K562 (cell line): ENCODE results near the gene SLAMF6. TPM values are rescaled to one million over a fixed set of nuclear protein-coding genes. Genes with fewer than 3 reads are reported as not detected.

Source experiments
- ATAC-seq: fragments of 200-7000 bp; cut with Tn5 transposase; 3 replicates; pipeline ENCODE4 v1.9.1; 2020; ENCODE audit warnings: moderate library complexity
- BruUV-seq: library from RNA; stranded (reverse); fragments of 400-500 nt; replicated peaks from 2 replicates; lab custom pipeline; 2021; lab: Mats Ljungman, UMichigan
- CTCF ChIA-PET: fragments of 300-600 bp; formaldehyde crosslinking; extraction: SDS; loops from one replicate; lab custom pipeline; 2021; ENCODE audit warnings: low intra/inter-chr PET ratio; lab: Yijun Ruan, JAX
- POLR2A ChIA-PET: fragments of 300-600, 350-650 bp; sonication (Branson Sonifier 250); formaldehyde crosslinking; extraction: SDS; loops from one replicate; lab custom pipeline; 2021; ENCODE audit warnings: antibody characterized with exemption, inconsistent platforms; lab: Yijun Ruan, JAX
- DNase-seq, 4 experiments: peaks; one replicate each; pipeline versions ENCODE4 v3.0.0 to v3.0.0-alpha.2; 2011 to 2018; ENCODE audit warnings: low spot score in 3 of 4, mixed read lengths in 3 of 4; ENCODE audit errors: extremely low read depth in 1 of 4
- FAIRE-seq: peaks from 2 replicates; lab custom pipeline; 2011; peaks lifted over from hg19 to GRCh38; lab: Jason Lieb, UNC
- H2AFZ ChIP-seq: 2 replicates; pipeline ENCODE4 v1.6.0; 2011; ENCODE audit warnings: low read depth, low read length, control low read depth, inconsistent platforms
- H3K27ac ChIP-seq: fragments of 200-600 bp; 3 replicates; pipeline ENCODE4 v1.8.0; 2011; ENCODE audit warnings: low read depth, mild to moderate bottlenecking, control low read depth, inconsistent platforms, low read length, moderate library complexity, mixed read lengths; ENCODE audit errors: extremely low read depth
- H3K27me3 ChIP-seq, 2 experiments: fragments of 300-600 bp in 1 of 2; 2 replicates in 1 of 2; 3 replicates in 1 of 2; pipeline versions ENCODE4 v1.6.0 to v1.8.0; 2011; ENCODE audit warnings: inconsistent platforms in 2 of 2, low read length in 2 of 2, mild to moderate bottlenecking in 1 of 2, mixed read lengths in 1 of 2, moderate library complexity in 1 of 2; ENCODE audit not compliant: control insufficient read depth in 2 of 2, insufficient read depth in 2 of 2
- H3K36me3 ChIP-seq: fragments of 300-600 bp; 3 replicates; pipeline ENCODE4 v1.8.0; 2011; ENCODE audit warnings: mild to moderate bottlenecking, low read length, inconsistent platforms; ENCODE audit not compliant: control insufficient read depth, insufficient read depth
- H3K4me1 ChIP-seq, 2 experiments: fragments of 200-600 bp in 1 of 2; replicated peaks in 1 of 2; 2 replicates in 1 of 2; 3 replicates in 1 of 2; pipeline versions ENCODE4 v1.5.1 to v1.8.0; 2011; ENCODE audit warnings: inconsistent platforms in 2 of 2, low read length in 2 of 2, mild to moderate bottlenecking in 1 of 2, mixed read lengths in 1 of 2, moderate library complexity in 1 of 2; ENCODE audit not compliant: control insufficient read depth in 2 of 2, insufficient read depth in 2 of 2
- H3K4me2 ChIP-seq: 2 replicates; pipeline ENCODE4 v1.6.1; 2011; ENCODE audit warnings: low read length, control low read depth, inconsistent platforms, mixed read lengths; ENCODE audit not compliant: insufficient read depth
- H3K4me3 ChIP-seq: fragments of 200-600 bp; sonication (generic), shearing (Covaris generic); 2 replicates; pipeline ENCODE4 v1.5.1; 2016; ENCODE audit warnings: control low read depth, inconsistent platforms
- H3K79me2 ChIP-seq: fragments of 200-600 bp; 3 replicates; pipeline ENCODE4 v1.8.0; 2011; ENCODE audit warnings: low read length, inconsistent platforms; ENCODE audit not compliant: control insufficient read depth, insufficient read depth
- H3K9ac ChIP-seq, 2 experiments: 2 replicates each; pipeline versions ENCODE4 v1.6.0 to v1.6.1; 2011; ENCODE audit warnings: low read depth in 2 of 2, low read length in 2 of 2, control low read depth in 1 of 2, inconsistent platforms in 1 of 2, mild to moderate bottlenecking in 1 of 2, mixed read lengths in 1 of 2; ENCODE audit not compliant: insufficient read depth in 1 of 2
- H3K9me1 ChIP-seq: one replicate; pipeline ENCODE4 v1.6.0; 2011; ENCODE audit warnings: inconsistent platforms, mild to moderate bottlenecking, low read length, moderate library complexity; ENCODE audit not compliant: control insufficient read depth, insufficient read depth
- H3K9me3 ChIP-seq: replicated peaks from 2 replicates; pipeline ENCODE4 v1.5.1; 2011; ENCODE audit warnings: low read depth, low read length, inconsistent platforms; ENCODE audit not compliant: control insufficient read depth, insufficient read depth
- H4K20me1 ChIP-seq: replicated peaks from 2 replicates; pipeline ENCODE4 v1.6.1; 2011; ENCODE audit warnings: low read length, inconsistent platforms, mixed read lengths; ENCODE audit not compliant: control insufficient read depth, insufficient read depth
- CEBPB ChIP-seq: fragments of 450-650 bp; IDR thresholded peaks from 2 replicates; pipeline ENCODE4 v1.6.1; 2016; ENCODE audit warnings: missing genetic modification characterization, missing compliant biosample characterization
- ELF4 ChIP-seq: fragments of 450-650 bp; formaldehyde crosslinking; IDR thresholded peaks from 2 replicates; pipeline ENCODE4 v1.4.0; 2022; ENCODE audit warnings: missing genetic modification characterization
- HEY1 ChIP-seq: fragments of 250-450 bp; sonication (Bioruptor Pico); IDR thresholded peaks from 2 replicates; pipeline ENCODE4 v1.5.0; 2020; ENCODE audit warnings: mild to moderate bottlenecking, moderate library complexity, borderline replicate concordance
- MTA1 ChIP-seq: fragments of 450-650 bp; IDR thresholded peaks from 2 replicates; pipeline ENCODE4 v1.6.1; 2017; ENCODE audit warnings: borderline replicate concordance
- POLR2AphosphoS5 ChIP-seq: IDR thresholded peaks from 2 replicates; pipeline ENCODE4 v1.6.1; 2011; ENCODE audit warnings: mild to moderate bottlenecking, low read depth, low read length, moderate library complexity; ENCODE audit not compliant: control insufficient read depth, insufficient read depth
- USF2 ChIP-seq: sonication (generic); formaldehyde crosslinking; IDR thresholded peaks from 2 replicates; pipeline ENCODE4 v1.5.0; 2020; ENCODE audit warnings: missing genetic modification reagents
- WGBS: fragments of 100-300 bp; shearing (Covaris generic); methylation state at CpG from one replicate; pipeline ENCODE4 v1.1.6; 2016; ENCODE audit warnings: low coverage, mixed read lengths; ENCODE audit not compliant: insufficient coverage; ENCODE audit errors: missing lambda C conversion rate; 5-methylcytosine and 5-hydroxymethylcytosine counted together
- in situ Hi-C: fragments of 300-500 bp; cut with MboI; formaldehyde crosslinking; loops from 4 replicates; pipeline ENCODE4 v1.15.0; 2018; ENCODE audit warnings: inconsistent platforms, mixed read lengths
- intact Hi-C: fragments of 100-400 bp; cut with micrococcal nuclease; formaldehyde crosslinking; loops from 2 replicates; pipeline ENCODE4 v1.14.2; 2022
- polyA plus RNA-seq, 8 experiments: library from polyadenylated mRNA; depleted of rRNA in 4 of 8; stranded (reverse) in 5 of 8; unstranded in 3 of 8; fragments of >200 nt; fragmentation: Nextera tagmentation in 2 of 8; fragmentation: Illumina TruSeq in 1 of 8; extraction: Ambion mirVana in 2 of 8; extraction: Trizol in 1 of 8; gene quantifications; 2 replicates each; pipeline versions ENCODE4 v1.2.1 to v1.2.3, GENCODE V29; 2011 to 2014; ENCODE audit warnings: inconsistent platforms in 1 of 8, missing spikeins in 1 of 8
- total RNA-seq, 7 experiments: library from RNA; depleted of rRNA in 6 of 7; stranded (reverse); fragments of >200 nt in 6 of 7; fragmentation: Illumina TruSeq in 2 of 7; extraction: Trizol in 2 of 7; gene quantifications; 2 replicates each; pipeline versions ENCODE4 v1.2.1 to v1.2.3, GENCODE V29; 2011 to 2021; ENCODE audit warnings: low replicate concordance in 1 of 7

SLAMF6 gene
- total and polyA plus RNA-seq, 9 of the 15 experiments (the other 6 are each of a cell fraction or from before 2014, with no cell fraction given), result 0.56 to 4.8 (median 1.1) TPM

GRCh38 chr1:160455153-160455517 lies 67.9 kb downstream of the SLAMF6 start:
- FAIRE-seq, result no peak
- no TSS peak for BruUV-seq
- no peaks in the 10 kb centered on the region for H3K27me3 ChIP-seq

GRCh38 chr1:160454371-160455152 lies 68.5 kb downstream of the SLAMF6 start:
- Histone ChIP-seq H3K9ac (no peak overlapping the region), H3K9me3 (no peaks in the 10 kb centered on the region), H3K4me3 (no peak overlapping the region), H3K9me1 (no peaks in the 10 kb centered on the region), H3K79me2 (no peaks in the 10 kb centered on the region), H3K36me3 (no peaks in the 10 kb centered on the region), H4K20me1 (no peaks in the 10 kb centered on the region), H3K27ac (no peak overlapping the region), H2AFZ (0 out of 2 replicates have a peak overlapping the region, but pooled peaks have one; percentile 36), H3K4me2 (no peak overlapping the region)
- no peak for ATAC-seq
- WGBS, result 81% methylated on average over 6 of the region's 6 CpGs
- no peak for DNase-seq
- ChIA-PET POLR2A (no interaction called here), CTCF (no interaction called here)
- no peak for FAIRE-seq
- no TSS peak for BruUV-seq
- in situ Hi-C loops, result no loop called here
- TF ChIP-seq USF2 (CRISPR knock-in tag) (no peak), MTA1 (no peak), ELF4 (CRISPR knock-in tag) (no peak), CEBPB (peak; percentile 39; the same call in 1 of the 2 replicates)
- TF ChIP-seq, all 486 proteins: peak for 1
- Histone ChIP-seq H3K27me3 (no peaks in the 10 kb centered on the region), H3K4me1 (no peaks in the 10 kb centered on the region)
- intact Hi-C loops, result no loop called here

More at GRCh38 chr1:160455153-160455517, 67.9 kb downstream of the SLAMF6 start:
- H3K9me1 ChIP-seq, result no peaks in the 10 kb centered on the region
- no peak for TF ChIP-seq POLR2AphosphoS5
- TF ChIP-seq HEY1 (CRISPR knock-in tag), result no peak
- TF ChIP-seq, all 486 proteins: peak for 0
- no peak overlapping the region for H3K27ac ChIP-seq
- no peaks in the 10 kb centered on the region for H4K20me1 ChIP-seq
- WGBS, result 25% methylated on average over 1 of the region's 1 CpG
- in situ Hi-C loops, result no loop called here
- H3K4me2 ChIP-seq, result no peak overlapping the region
- no peaks in the 10 kb centered on the region for H3K36me3 ChIP-seq
- ChIA-PET POLR2A (interaction anchor here (1.3 kb wide), 1 partner anchor 85 kb away, joined by 3 read pairs; no protein-coding TSS in a partner anchor), CTCF (no interaction called here)
- H3K9me3 ChIP-seq, result no peaks in the 10 kb centered on the region
- H3K9ac ChIP-seq, result no peak overlapping the region
- DNase-seq, result no peak
- 0 out of 2 replicates have a peak overlapping the region, but pooled peaks have one; percentile 36 for H2AFZ ChIP-seq
- 0 out of 5 replicates have a peak, but pooled peaks cover 0 to 4% of the 10 kb centered on the region in 2 experiments for H3K4me1 ChIP-seq
- intact Hi-C loops, result no loop called here
- ATAC-seq, result no peak
- H3K79me2 ChIP-seq, result no peaks in the 10 kb centered on the region
- H3K4me3 ChIP-seq, result no peak overlapping the region
